Measurements from ENCODE around the gene EIF4G3. TPM values are rescaled to one million over a fixed set of nuclear protein-coding genes. Genes with fewer than 3 reads are reported as not detected.

Gene EIF4G3
- total and polyA plus RNA-seq, 7 donors, result 11.3 to 58.1 (median 39.5) TPM

DNA sequence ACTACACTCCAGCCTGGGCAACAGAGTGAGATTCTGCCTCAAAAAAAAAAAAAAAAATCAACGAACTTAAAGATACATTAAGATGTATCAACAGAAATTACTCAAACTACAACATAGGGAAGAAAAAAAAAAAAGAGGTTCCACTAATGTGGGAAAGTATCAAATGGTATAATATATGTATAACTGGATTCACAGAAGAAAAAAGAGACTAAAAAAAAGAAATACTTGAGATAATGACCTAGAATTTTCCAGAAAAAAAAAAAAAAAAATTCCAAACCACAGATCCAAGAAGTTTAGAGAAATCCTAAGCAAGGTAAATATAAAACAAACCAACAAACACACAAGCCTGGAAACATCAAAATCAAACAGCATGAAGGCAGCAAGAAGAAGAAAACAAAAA lies 45.5 kb downstream of the EIF4G3 start:
- DNase-seq (no peak), ATAC-seq (no peak)
- no peaks in the 10 kb centered on the region for H3K27me3 ChIP-seq (ENCODE audit: insufficient read depth in 3 of 3, low read length in 2 of 3)
- H3K9me3 ChIP-seq, result no peaks in the 10 kb centered on the region
- H3K4me3 ChIP-seq, result no peak overlapping the region
- no peak overlapping the region for H3K27ac ChIP-seq
- intact Hi-C loops (cut with DNase I), result no loop called here
- 92 to 100% (median 94%) methylated on average over 1 of the region's 1 CpG for WGBS, 3 donors
- no peak for TF ChIP-seq CTCF (IDR thresholded peaks at IDR 0.05)
- peaks cover 0 to 9% of the 10 kb centered on the region in 2 donors for H3K36me3 ChIP-seq (ENCODE audit: insufficient read depth in 1 of 2, low read depth in 1 of 2)
- H3K4me1 ChIP-seq, result peaks cover 7% of the 10 kb centered on the region

DNA sequence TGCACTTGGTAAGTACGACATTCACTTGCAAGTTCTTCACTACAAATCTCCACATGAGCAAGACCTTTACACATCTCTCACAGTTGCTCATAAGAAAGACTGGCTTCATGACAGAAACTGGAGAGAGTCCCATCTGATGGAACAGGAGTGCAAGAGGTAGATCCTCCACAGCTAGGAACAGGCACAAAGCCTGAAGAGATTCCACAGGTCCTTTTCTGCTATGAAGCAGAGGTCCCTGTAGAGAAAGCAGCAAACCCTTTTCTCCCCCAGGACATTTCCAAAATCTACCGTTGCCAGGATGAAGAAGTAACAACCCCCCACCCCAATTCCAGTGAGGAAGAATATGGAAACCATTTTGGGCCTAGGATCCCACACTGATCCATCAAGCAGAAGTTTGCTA lies 47.3 kb downstream of the EIF4G3 start:
- intact Hi-C loops (cut with DNase I), result no loop called here

GRCh38 chr1:21126324-21126723 lies 50.4 kb downstream of the EIF4G3 start:
- Histone ChIP-seq H3K27ac (no peak overlapping the region), H3K4me3 (no peak overlapping the region), H3K27me3 (ENCODE audit: insufficient read depth in 3 of 3, low read length in 2 of 3) (no peaks in the 10 kb centered on the region), H3K36me3 (ENCODE audit: insufficient read depth in 1 of 2, low read depth in 1 of 2) (peaks cover 0 to 24% of the 10 kb centered on the region in 2 donors), H3K4me1 (peaks cover 13% of the 10 kb centered on the region), H3K9me3 (no peaks in the 10 kb centered on the region)
- ATAC-seq, result no peak
- TF ChIP-seq CTCF (IDR thresholded peaks at IDR 0.05), result no peak
- 70 to 79% (median 77%) methylated on average over 4 of the region's 4 CpGs for WGBS, 3 donors
- DNase-seq, result no peak
- intact Hi-C loops (cut with DNase I), result no loop called here

More for the DNA sequence above, 47.3 kb downstream of the EIF4G3 start:
- Histone ChIP-seq H3K27me3 (ENCODE audit: insufficient read depth in 3 of 3, low read length in 2 of 3) (no peaks in the 10 kb centered on the region), H3K27ac (no peak overlapping the region), H3K4me1 (peaks cover 7% of the 10 kb centered on the region), H3K36me3 (ENCODE audit: insufficient read depth in 1 of 2, low read depth in 1 of 2) (peaks cover 0 to 8% of the 10 kb centered on the region in 2 donors), H3K4me3 (no peak overlapping the region), H3K9me3 (no peaks in the 10 kb centered on the region)
- no peak for DNase-seq
- no peak for TF ChIP-seq CTCF (IDR thresholded peaks at IDR 0.05)
- peak in 1 of 4 donors; percentile 56 for ATAC-seq
- 33 to 43% (median 42%) methylated on average over 2 of the region's 2 CpGs for WGBS, 3 donors

GRCh38 chr1:21124846-21125245 lies 51.9 kb downstream of the EIF4G3 start:
- Histone ChIP-seq H3K27me3 (ENCODE audit: insufficient read depth in 3 of 3, low read length in 2 of 3) (no peaks in the 10 kb centered on the region), H3K9me3 (no peaks in the 10 kb centered on the region), H3K4me1 (peaks cover 18% of the 10 kb centered on the region), H3K4me3 (no peak overlapping the region), H3K27ac (no peak overlapping the region), H3K36me3 (ENCODE audit: insufficient read depth in 1 of 2, low read depth in 1 of 2) (peaks cover 0 to 24% of the 10 kb centered on the region in 2 donors)
- ATAC-seq (no peak), DNase-seq (no peak)
- no peak for TF ChIP-seq CTCF (IDR thresholded peaks at IDR 0.05)
- WGBS, 3 donors, result 97 to 100% (median 98%) methylated on average over 1 of the region's 1 CpG
- intact Hi-C loops (cut with DNase I), result no loop called here

GRCh38 chr1:21123287-21123948 lies 53.3 kb downstream of the EIF4G3 start:
- no peak overlapping the region for H3K4me3 ChIP-seq
- H3K27me3 ChIP-seq (ENCODE audit: insufficient read depth in 3 of 3, low read length in 2 of 3), result no peaks in the 10 kb centered on the region
- peaks cover 0 to 24% of the 10 kb centered on the region in 2 donors for H3K36me3 ChIP-seq (ENCODE audit: insufficient read depth in 1 of 2, low read depth in 1 of 2)
- peak overlapping the region; percentile 6 for H3K27ac ChIP-seq
- peaks cover 20% of the 10 kb centered on the region for H3K4me1 ChIP-seq
- 84 to 91% (median 87%) methylated on average over 6 of the region's 6 CpGs for WGBS, 3 donors
- no peaks in the 10 kb centered on the region for H3K9me3 ChIP-seq
- intact Hi-C loops (cut with DNase I), result no loop called here
- no peak for ATAC-seq
- no peak for TF ChIP-seq CTCF (IDR thresholded peaks at IDR 0.05)
- no peak for DNase-seq
